Measurements from ENCODE around the gene AGAP3. TPM values are rescaled to one million over a fixed set of nuclear protein-coding genes. Genes with fewer than 3 reads are reported as not detected.
A peak's percentile ranks its signal among the peaks of the same experiment; 100 is the strongest.

The AGAP3 gene
- total RNA-seq, 1 experiment from 2014 or later: 138 TPM

DNA sequence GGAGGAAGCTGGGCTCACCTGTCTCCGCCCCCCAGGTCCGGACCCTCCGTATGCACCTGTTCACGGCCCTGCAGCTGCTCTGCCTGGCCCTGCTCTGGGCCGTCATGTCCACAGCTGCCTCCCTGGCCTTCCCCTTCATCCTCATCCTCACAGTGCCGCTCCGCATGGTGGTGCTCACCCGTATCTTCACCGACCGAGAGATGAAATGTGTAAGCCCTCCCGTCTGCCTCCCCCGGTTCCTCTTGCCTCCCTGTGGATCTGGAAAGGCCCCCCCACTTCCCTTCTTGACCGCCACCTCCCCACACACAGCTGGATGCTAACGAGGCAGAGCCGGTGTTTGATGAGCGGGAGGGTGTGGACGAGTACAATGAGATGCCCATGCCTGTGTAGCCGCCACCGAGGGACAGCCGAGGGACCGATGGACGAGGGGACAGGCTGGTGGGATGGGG, 10.3 kb upstream of the AGAP3 start:
- TF ChIP-seq, protein P1, sequence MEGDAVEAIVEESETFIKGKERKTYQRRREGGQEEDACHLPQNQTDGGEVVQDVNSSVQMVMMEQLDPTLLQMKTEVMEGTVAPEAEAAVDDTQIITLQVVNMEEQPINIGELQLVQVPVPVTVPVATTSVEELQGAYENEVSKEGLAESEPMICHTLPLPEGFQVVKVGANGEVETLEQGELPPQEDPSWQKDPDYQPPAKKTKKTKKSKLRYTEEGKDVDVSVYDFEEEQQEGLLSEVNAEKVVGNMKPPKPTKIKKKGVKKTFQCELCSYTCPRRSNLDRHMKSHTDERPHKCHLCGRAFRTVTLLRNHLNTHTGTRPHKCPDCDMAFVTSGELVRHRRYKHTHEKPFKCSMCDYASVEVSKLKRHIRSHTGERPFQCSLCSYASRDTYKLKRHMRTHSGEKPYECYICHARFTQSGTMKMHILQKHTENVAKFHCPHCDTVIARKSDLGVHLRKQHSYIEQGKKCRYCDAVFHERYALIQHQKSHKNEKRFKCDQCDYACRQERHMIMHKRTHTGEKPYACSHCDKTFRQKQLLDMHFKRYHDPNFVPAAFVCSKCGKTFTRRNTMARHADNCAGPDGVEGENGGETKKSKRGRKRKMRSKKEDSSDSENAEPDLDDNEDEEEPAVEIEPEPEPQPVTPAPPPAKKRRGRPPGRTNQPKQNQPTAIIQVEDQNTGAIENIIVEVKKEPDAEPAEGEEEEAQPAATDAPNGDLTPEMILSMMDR (IDR thresholded peaks at IDR 0.05; ENCODE audit: unreplicated experiment): no peak
- no peak overlapping the region for H3K27ac Mint-ChIP-seq (ENCODE audit: low read depth, unreplicated experiment)
- intact Hi-C loops (cut with micrococcal nuclease): no loop called here
- ChIA-PET CTCF (interaction anchor here (0.8 to 2.2 kb wide), 3 partner anchors 12 to 35 kb away, joined by 3 to 8 read pairs (median 4); no protein-coding TSS in a partner anchor), POLR2A (interaction anchor here (0.9 to 2.4 kb wide), 3 partner anchors 13 to 40 kb away, joined by 3 to 13 read pairs (median 7); no protein-coding TSS in a partner anchor)
- H3K27me3 Mint-ChIP-seq (ENCODE audit: insufficient read depth, unreplicated experiment): no peaks in the 10 kb centered on the region
- H3K4me1 Mint-ChIP-seq (ENCODE audit: insufficient read depth, unreplicated experiment): peaks cover 16% of the 10 kb centered on the region
- peaks cover 41% of the 10 kb centered on the region for H3K36me3 Mint-ChIP-seq (ENCODE audit: insufficient read depth, unreplicated experiment)
- BruUV-seq (replicated peaks): no TSS peak
- no peak for DNase-seq (ENCODE audit: unreplicated experiment)
- H3K9me3 Mint-ChIP-seq (ENCODE audit: unreplicated experiment): no peaks in the 10 kb centered on the region
- no peak overlapping the region for H3K4me3 Mint-ChIP-seq (ENCODE audit: unreplicated experiment)

DNA sequence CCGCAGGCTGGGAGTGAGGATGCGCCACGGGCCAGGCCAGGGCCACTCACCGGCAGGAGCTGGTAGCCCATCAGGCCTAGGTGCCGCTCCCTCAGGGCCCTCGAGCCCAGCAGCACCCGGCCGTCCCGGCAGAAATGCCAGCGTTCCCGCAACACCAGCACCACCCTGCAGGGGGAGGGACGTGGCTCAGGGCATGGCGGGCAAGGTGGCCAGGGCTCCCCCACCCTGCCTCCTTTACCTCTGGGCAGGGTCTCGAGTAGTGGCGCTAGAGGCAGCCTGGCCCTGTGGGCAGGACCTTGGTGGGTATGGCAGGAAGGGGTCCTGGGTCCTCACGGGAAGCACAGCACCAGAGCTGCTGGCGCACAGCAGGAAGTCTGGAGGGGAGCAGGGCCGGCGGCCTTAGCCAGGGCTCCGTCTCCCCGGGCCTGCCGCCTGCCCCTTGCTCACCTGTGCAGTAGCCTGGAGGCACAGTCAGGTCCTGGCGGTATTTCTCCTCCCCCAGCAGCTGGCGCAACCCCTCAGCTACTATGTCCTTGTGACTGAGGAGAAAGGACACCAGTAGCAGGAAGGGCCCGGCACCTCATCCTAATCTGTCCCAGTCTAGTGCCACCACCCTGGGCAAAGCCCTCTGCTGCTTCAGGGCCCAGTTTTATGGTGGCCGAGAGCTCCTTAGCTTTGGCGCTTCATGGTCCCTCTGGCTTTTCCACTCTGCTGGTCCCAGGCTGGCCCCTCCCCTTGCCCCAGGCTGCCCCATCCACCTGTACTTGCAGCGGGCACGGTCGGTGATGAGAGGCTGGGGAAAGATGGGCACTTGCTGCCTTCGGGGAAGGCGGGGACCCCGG, 9.2 kb upstream of the AGAP3 start:
- TF ChIP-seq, protein P1 (IDR thresholded peaks at IDR 0.05; ENCODE audit: unreplicated experiment): peak; percentile 36
- no peaks in the 10 kb centered on the region for H3K27me3 Mint-ChIP-seq (ENCODE audit: insufficient read depth, unreplicated experiment)
- H3K4me3 Mint-ChIP-seq (ENCODE audit: unreplicated experiment): no peak overlapping the region
- no peak for DNase-seq (ENCODE audit: unreplicated experiment)
- H3K9me3 Mint-ChIP-seq (ENCODE audit: unreplicated experiment): no peaks in the 10 kb centered on the region
- intact Hi-C loops (cut with micrococcal nuclease): no loop called here
- CTCF ChIA-PET: interaction anchor here (1.5 to 2.2 kb wide), 3 partner anchors 11 to 33 kb away, joined by 4 to 8 read pairs (median 4); no protein-coding TSS in a partner anchor
- peaks cover 16% of the 10 kb centered on the region for H3K4me1 Mint-ChIP-seq (ENCODE audit: insufficient read depth, unreplicated experiment)
- no TSS peak for BruUV-seq (replicated peaks)
- peaks cover 36% of the 10 kb centered on the region for H3K36me3 Mint-ChIP-seq (ENCODE audit: insufficient read depth, unreplicated experiment)
- no peak overlapping the region for H3K27ac Mint-ChIP-seq (ENCODE audit: low read depth, unreplicated experiment)
- POLR2A ChIA-PET: interaction anchor here (0.6 to 2.4 kb wide), 4 partner anchors 14 to 51 kb away, joined by 3 to 13 read pairs (median 6); no protein-coding TSS in a partner anchor

DNA sequence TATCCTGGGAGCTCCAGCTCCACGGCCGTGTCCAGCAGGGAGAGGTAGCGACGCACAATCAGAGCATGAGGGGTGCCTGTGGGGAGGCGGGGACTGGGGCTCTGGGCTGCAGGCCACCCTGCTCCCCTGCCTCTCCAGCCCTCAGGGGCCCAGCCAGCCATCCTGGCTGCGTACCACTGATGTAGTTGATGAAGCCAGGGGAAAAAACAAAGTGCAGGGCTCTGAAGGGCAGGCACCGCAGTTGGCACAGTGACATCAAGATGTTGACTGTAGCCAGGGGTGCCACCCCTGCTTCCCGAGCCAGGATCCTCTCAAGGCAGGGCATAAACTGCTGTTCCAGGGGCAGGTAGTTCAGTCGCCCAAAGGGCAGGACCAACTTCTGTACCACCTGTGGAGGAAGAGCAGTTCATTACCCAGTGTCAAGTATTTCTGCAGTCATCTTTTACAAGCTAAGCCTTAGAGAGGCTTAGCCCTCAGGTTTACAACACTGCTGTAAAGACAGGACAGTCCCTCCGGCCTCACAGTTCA, 8.5 kb upstream of the AGAP3 start:
- BruUV-seq (replicated peaks): no TSS peak
- TF ChIP-seq, protein P1 (IDR thresholded peaks at IDR 0.05; ENCODE audit: unreplicated experiment): no peak
- CTCF ChIA-PET: interaction anchor here (0.7 to 2.2 kb wide), 4 partner anchors 18 to 293 kb away, joined by 4 to 8 read pairs (median 4); no protein-coding TSS in a partner anchor
- Mint-ChIP-seq H3K4me3 (ENCODE audit: unreplicated experiment) (peak overlapping the region; percentile 25), H3K36me3 (ENCODE audit: insufficient read depth, unreplicated experiment) (peaks cover 36% of the 10 kb centered on the region), H3K27me3 (ENCODE audit: insufficient read depth, unreplicated experiment) (no peaks in the 10 kb centered on the region), H3K27ac (ENCODE audit: low read depth, unreplicated experiment) (no peak overlapping the region), H3K9me3 (ENCODE audit: unreplicated experiment) (no peaks in the 10 kb centered on the region), H3K4me1 (ENCODE audit: insufficient read depth, unreplicated experiment) (peaks cover 21% of the 10 kb centered on the region)
- POLR2A ChIA-PET: interaction anchor here (0.6 to 2.4 kb wide), 5 partner anchors 10 to 52 kb away, joined by 3 to 7 read pairs (median 4); partner anchors contain the start of gene ABCB8
- no peak for DNase-seq (ENCODE audit: unreplicated experiment)
- intact Hi-C loops (cut with micrococcal nuclease): no loop called here

All from MCF 10A (cell line).